Suppressor macrophage (primary cell): Measurements from ENCODE around the gene LCN1.

Experiments used
- DNase-seq, 4 experiments: peaks; one replicate each; pipeline ENCODE4 v3.0.0-alpha.2; 2020 to 2022

The LCN1 gene

DNA sequence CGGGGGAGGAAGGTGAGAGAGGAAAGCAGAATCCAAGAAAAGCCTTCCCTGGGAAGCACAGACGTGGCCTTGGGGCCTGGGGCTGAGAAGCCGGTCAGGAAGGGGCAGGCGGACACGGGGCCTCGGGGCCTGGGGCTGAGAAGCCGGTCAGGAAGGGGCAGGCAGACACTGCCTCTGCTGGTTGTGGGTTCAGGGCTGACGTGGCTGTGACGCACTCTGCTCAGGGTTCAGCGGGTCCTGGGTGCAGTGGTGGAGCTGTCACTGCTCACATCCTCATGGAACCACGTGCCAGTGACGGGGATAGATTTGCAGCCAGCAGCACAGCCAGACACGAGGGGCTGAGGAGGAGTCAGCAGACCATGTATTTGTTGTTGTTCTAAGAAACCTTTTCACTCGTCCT is 53.1 kb downstream of the LCN1 start:
- no peak for DNase-seq

DNA sequence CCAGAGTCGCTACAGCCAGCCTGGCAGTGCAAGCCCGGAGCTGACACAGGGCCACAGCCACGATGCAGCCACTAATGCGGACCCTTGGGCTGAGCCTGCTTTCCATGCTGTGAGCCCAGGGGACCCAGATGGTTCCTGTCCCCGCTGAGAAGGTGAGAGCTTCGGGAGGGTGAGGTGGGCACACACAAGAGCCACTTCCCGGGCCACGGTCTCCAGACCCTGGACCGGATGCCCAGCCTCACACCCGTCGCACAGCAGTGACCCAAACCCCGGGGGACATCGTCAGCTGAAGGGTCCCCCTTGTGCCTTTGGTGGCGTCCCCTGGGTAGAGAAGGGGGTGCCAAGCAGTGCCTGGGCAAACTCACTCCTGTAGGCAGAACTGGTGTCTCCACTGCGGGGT is 53.7 kb downstream of the LCN1 start:
- no peak for DNase-seq
